Heart left ventricle (tissue), 16 donors: Measurements from ENCODE around the gene ATP2B2. TPM values are rescaled to one million over a fixed set of nuclear protein-coding genes. Genes with fewer than 3 reads are reported as not detected.

Experiments
- ATAC-seq, 4 donors: fragments of 200-7000 bp; cut with Tn5 transposase; one replicate each; pipeline ENCODE4 v1.9.1; 2020 to 2022; ENCODE audit warnings: moderate library complexity in 4 of 4, mild to moderate bottlenecking in 3 of 4, moderate number of reproducible peaks in 1 of 4
- DNase-seq, 5 donors: peaks; one replicate each; pipeline ENCODE4 v3.0.0-alpha.2; 2020
- H3K27ac ChIP-seq, 12 donors: fragments of 200-600 bp; sonication (generic) in 4 of 12; one replicate each; pipeline versions ENCODE4 v1.5.0 to v1.8.0; 2016 to 2022; ENCODE audit warnings: mild to moderate bottlenecking in 2 of 12
- H3K27me3 ChIP-seq, 9 donors: fragments of 200-600 bp; sonication (generic) in 2 of 9; one replicate each; pipeline versions ENCODE4 v1.5.1 to v1.8.0; 2016 to 2022; ENCODE audit warnings: mild to moderate bottlenecking in 3 of 9
- H3K36me3 ChIP-seq, 9 donors: fragments of 200-600 bp; sonication (generic) in 2 of 9; one replicate each; pipeline versions ENCODE4 v1.5.0 to v1.8.0; 2018 to 2022; ENCODE audit warnings: mild to moderate bottlenecking in 2 of 9
- H3K4me1 ChIP-seq, 12 donors: fragments of 200-600 bp; sonication (generic) in 4 of 12; one replicate each; pipeline versions ENCODE4 v1.5.0 to v1.8.0; 2016 to 2022; ENCODE audit warnings: mild to moderate bottlenecking in 3 of 12
- H3K4me3 ChIP-seq, 12 donors: fragments of 200-600 bp; sonication (generic) in 4 of 12; one replicate each; pipeline versions ENCODE4 v1.5.0 to v1.8.0; 2017 to 2022; ENCODE audit warnings: mild to moderate bottlenecking in 9 of 12, moderate library complexity in 4 of 12
- H3K9me3 ChIP-seq, 12 donors: fragments of 200-600 bp; sonication (generic) in 4 of 12; one replicate each; pipeline versions ENCODE4 v1.5.0 to v1.8.0; 2016 to 2022; ENCODE audit warnings: mild to moderate bottlenecking in 1 of 12
- POLR2A ChIP-seq, 2 donors: fragments of 450-650 bp; IDR thresholded peaks; one replicate each; pipeline ENCODE4 v1.6.1; 2017; ENCODE audit warnings: antibody characterized with exemption in 2 of 2, mild to moderate bottlenecking in 2 of 2, moderate library complexity in 2 of 2
- WGBS, 4 donors: extraction: QIAGEN DNeasy Blood & Tissue Kit in 2 of 4; methylation state at CpG; one replicate each; pipeline versions ENCODE4 v1.1.5 to v1.1.7; 2013 to 2018; 5-methylcytosine and 5-hydroxymethylcytosine counted together
- intact Hi-C, 10 donors: fragments of 100-400 bp; cut with DNase I; formaldehyde crosslinking; loops; one replicate each; pipeline versions ENCODE4 v1.11.1 to v1.14.2; 2022
- long read RNA-seq, 3 donors: library from polyadenylated mRNA; unstranded; transcript quantifications; one replicate each; pipeline ENCODE4 v2.0.0, GENCODE V29; 2020 to 2021
- polyA plus RNA-seq, 2 donors: library from polyadenylated mRNA; stranded (reverse); fragments of 200-250 nt; gene quantifications; one replicate each; pipeline ENCODE4 v1.2.3, GENCODE V29; 2013
- total RNA-seq, 9 donors: library from RNA; depleted of rRNA in 2 of 9; stranded (reverse); fragments of >200 nt in 2 of 9; fragmentation: NEBNext Ultra II Directional in 3 of 9; extraction: Animal tissue kit (Norgen Biotek cat#: 25700) in 3 of 9; gene quantifications; one replicate each; pipeline versions ENCODE4 v1.1.0 to v1.2.4, GENCODE V29; 2016 to 2023
- TF ChIP-seq, protein P1 (sequence below), 12 donors: fragments of 200-600 bp; sonication (generic) in 4 of 12; IDR thresholded peaks; one replicate each; pipeline versions ENCODE4 v1.5.0 to v1.8.0; 2018 to 2022; ENCODE audit warnings: antibody characterized with exemption in 12 of 12, mild to moderate bottlenecking in 5 of 12
- donor health status: ischemic (EF 13 %, LVEDD 7.1; RV severe dilation, severe dysfunction).
- donor health status: healthy with polysubstance abuse.
- donor health status: DM: no; HTN: yes; CAD: no.
- donor health status: DM: no; HTN: no; CAD: no.
- donor health status: ischemic (EF 25% LVEDD 6.9; RV normal size, moderate dysfunction).
- donor health status: ischemic (EF 25% LVEDD 5.7; RV mildly dilated, moderate dysfunction).
- donor health status: healthy.
- donor health status: DM: yes; HTN: yes; CAD: no.
- donor health status: ischemic (EF 35%, LVEDD 5.7; RV mildly dilated, moderate dysfunction).
- donor health status: nonischemic (EF 11% LVEDD 7.7; RV severe dilation, severe dysfunction).
- donor health status: DM: yes; HTN: yes; CAD: no.
- donor health status: PGD.
- donor health status: ischemic (EF 29% LVEDD 5.4; RV normal size, mild dysfunction).
- donor health status: nonischemic (EF 23%, LVEDD 6.1; RV moderate dilation, normal function).

ATP2B2 gene
- total RNA-seq (under 1 TPM in 6 of 9 donors, not detected in 3; 0.07 to 0.35 (median 0.16) TPM), polyA plus RNA-seq (under 1 TPM; 0.01 to 0.08 TPM)
- long read RNA-seq, donor 1, result 0 reads
- long read RNA-seq, donor 2, result 0 reads
- long read RNA-seq, donor 3, result 0 reads

DNA sequence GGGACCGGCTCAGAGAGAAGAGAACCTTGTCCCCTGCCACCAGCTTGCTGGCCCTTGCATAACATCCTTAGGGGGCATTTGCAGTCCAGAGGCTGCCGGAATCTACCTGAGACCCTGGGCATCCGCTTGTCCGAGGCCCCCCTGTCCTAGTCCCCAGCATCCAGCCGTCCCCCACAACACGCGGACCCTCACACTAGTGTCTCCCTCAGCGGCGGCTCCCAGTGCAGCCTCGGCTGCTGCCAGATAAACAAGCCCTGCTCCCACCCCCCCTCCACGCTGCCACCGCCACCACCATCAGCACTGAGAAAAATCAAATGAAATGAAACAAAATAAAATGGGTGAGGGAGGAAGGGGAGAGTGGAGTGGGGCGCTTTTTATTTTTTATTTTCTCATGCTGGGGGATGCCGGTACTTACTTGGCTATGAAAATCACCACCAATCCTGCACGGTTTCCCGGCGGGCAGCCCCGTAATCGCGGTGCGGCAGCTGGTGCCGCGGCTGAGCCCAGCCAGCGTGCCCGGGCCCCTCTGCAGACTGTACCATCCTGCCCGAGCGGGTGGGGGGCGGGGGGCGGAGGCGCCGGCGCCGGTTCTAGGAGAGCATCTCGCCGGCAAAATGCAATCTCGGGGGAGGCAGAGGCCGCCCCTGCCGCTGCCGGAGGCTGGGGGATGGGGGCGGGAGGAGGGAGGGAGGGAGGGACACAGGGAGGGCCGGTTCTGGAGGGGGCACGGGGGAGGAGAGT, at the start of gene ATP2B2:
Gene ATP2B2 (minus strand): TSS at position 537 of the 741 bp plus-strand sequence. CDS start 56,043 bp downstream, outside the sequence.
- DNase-seq (peak in 1 of 5 donors; percentile 4), ATAC-seq (no peak)
- intact Hi-C loops, result no loop called here
- Histone ChIP-seq H3K36me3 (no peaks in the 10 kb centered on the region), H3K4me1 (peaks cover 0 to 12% (median 0%) of the 10 kb centered on the region in 12 donors), H3K4me3 (peak within 1 kb of the TSS in 9 of 12 donors; percentile 16 to 41 (median 25)), H3K27ac (no peak within 1 kb of the TSS), H3K9me3 (no peaks in the 10 kb centered on the region), H3K27me3 (peaks cover 0 to 56% (median 23%) of the 10 kb centered on the region in 9 donors)
- WGBS, 4 donors, result 5 to 7% (median 6%) methylated on average over 32 to 42 of the region's 42 CpGs
- no peak for TF ChIP-seq POLR2A (IDR thresholded peaks at IDR 0.05)
- TF ChIP-seq, protein P1, sequence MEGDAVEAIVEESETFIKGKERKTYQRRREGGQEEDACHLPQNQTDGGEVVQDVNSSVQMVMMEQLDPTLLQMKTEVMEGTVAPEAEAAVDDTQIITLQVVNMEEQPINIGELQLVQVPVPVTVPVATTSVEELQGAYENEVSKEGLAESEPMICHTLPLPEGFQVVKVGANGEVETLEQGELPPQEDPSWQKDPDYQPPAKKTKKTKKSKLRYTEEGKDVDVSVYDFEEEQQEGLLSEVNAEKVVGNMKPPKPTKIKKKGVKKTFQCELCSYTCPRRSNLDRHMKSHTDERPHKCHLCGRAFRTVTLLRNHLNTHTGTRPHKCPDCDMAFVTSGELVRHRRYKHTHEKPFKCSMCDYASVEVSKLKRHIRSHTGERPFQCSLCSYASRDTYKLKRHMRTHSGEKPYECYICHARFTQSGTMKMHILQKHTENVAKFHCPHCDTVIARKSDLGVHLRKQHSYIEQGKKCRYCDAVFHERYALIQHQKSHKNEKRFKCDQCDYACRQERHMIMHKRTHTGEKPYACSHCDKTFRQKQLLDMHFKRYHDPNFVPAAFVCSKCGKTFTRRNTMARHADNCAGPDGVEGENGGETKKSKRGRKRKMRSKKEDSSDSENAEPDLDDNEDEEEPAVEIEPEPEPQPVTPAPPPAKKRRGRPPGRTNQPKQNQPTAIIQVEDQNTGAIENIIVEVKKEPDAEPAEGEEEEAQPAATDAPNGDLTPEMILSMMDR (IDR thresholded peaks at IDR 0.05), result no peak

DNA sequence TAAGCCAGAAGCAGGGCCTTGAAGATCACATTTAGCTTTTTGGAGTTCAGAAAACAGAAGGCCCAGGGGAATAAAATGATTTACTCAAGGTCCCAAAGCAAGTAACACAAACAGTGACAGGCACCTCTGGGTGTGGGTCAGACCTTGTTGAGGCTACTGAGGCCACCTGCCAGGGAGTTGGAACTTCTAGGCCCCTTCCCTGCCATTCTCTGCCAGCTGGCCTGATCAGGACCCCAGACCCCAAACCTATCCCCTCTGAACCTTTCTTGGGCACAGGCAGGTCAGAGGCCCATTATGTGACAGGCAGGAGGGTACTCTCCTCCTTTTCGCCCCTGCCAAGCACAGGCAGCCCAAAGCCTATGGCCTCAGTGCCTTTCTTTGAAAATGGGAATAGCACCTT, 49.4 kb upstream of the ATP2B2 start:
- Histone ChIP-seq H3K9me3 (no peaks in the 10 kb centered on the region), H3K27ac (no peak overlapping the region), H3K4me1 (peaks cover 0 to 15% (median 0%) of the 10 kb centered on the region in 12 donors), H3K27me3 (peaks cover 0 to 4% (median 0%) of the 10 kb centered on the region in 9 donors), H3K4me3 (no peak overlapping the region), H3K36me3 (no peaks in the 10 kb centered on the region)
- TF ChIP-seq POLR2A (IDR thresholded peaks at IDR 0.05), result no peak
- TF ChIP-seq, protein P1 (IDR thresholded peaks at IDR 0.05), result no peak
- ATAC-seq, result no peak
- WGBS, 4 donors, result 90 to 96% (median 91%) methylated on average over 1 of the region's 1 CpG; no CpG with 5 or more reads in 1 of the 4 donors
- peak in 1 of 5 donors; percentile 5 for DNase-seq
- intact Hi-C loops, result no loop called here

DNA sequence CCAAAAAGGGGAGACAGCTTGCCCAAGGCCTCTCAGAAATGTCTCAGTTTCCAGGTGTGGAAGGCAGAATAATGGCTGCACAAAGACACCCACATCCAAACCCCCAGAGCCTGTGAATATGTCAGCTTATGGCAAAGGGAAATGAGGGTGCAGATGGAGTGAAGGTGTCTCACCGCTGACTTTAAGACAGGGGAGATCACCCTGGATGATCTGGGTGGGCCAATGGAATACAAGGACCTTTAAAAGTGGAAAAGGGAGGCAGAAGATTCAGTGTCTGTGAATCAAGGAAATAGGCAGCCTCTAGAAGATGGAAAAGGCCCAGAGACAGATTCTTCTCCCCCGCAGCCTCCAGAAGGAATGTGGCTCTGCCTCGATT, 48.8 kb upstream of the ATP2B2 start:
- intact Hi-C loops, result no loop called here

More for the DNA sequence above, 48.8 kb upstream of the ATP2B2 start:
- Histone ChIP-seq H3K27ac (no peak overlapping the region), H3K4me3 (no peak overlapping the region), H3K9me3 (no peaks in the 10 kb centered on the region), H3K36me3 (no peaks in the 10 kb centered on the region), H3K27me3 (peaks cover 0 to 4% (median 0%) of the 10 kb centered on the region in 9 donors), H3K4me1 (peaks cover 0 to 15% (median 0%) of the 10 kb centered on the region in 12 donors)
- TF ChIP-seq POLR2A (IDR thresholded peaks at IDR 0.05), result no peak
- TF ChIP-seq, protein P1 (IDR thresholded peaks at IDR 0.05), result no peak
- DNase-seq (no peak), ATAC-seq (no peak)
- WGBS, 4 donors, result 82 to 86% (median 85%) methylated on average over 3 of the region's 3 CpGs
